A549 (cell line): ENCODE results near the gene SLC6A7. TPM values are rescaled to one million over a fixed set of nuclear protein-coding genes. Genes with fewer than 3 reads are reported as not detected.
"Not testable (repeated sequence)": the region's sequence is repeated elsewhere in the genome, so short reads cannot be mapped to it uniquely, and the experiment has no call there.

Source experiments
- ATAC-seq, 2 experiments: fragments of 200-7000 bp in 1 of 2; fragments of >200 bp in 1 of 2; cut with Nextera tagmentation in 1 of 2; cut with Tn5 transposase in 1 of 2; 3 replicates each; pipeline versions ENCODE4 v1.8.0 to v1.9.1; 2018 to 2020; ENCODE audit warnings: mild to moderate bottlenecking in 1 of 2, moderate library complexity in 1 of 2
- CTCF ChIA-PET: fragments of 300-600 bp; sonication (Branson Sonifier 250); formaldehyde crosslinking; extraction: SDS; loops from one replicate; lab custom pipeline; 2021; ENCODE audit warnings: antibody characterized with exemption, inconsistent platforms; lab: Yijun Ruan, JAX
- POLR2A ChIA-PET: fragments of 350-600 bp; formaldehyde crosslinking; extraction: SDS; loops from one replicate; lab custom pipeline; 2021; ENCODE audit warnings: antibody characterized with exemption, inconsistent platforms; lab: Yijun Ruan, JAX
- DNase-seq, 2 experiments: peaks; one replicate each; pipeline versions ENCODE4 v3.0.0 to v3.0.0-alpha.2; 2011 to 2016; ENCODE audit warnings: low read depth in 1 of 2, low spot score in 1 of 2
- FAIRE-seq: peaks from 2 replicates; lab custom pipeline; 2011; peaks lifted over from hg19 to GRCh38; lab: Jason Lieb, UNC
- H3K27ac ChIP-seq, 2 experiments: fragments of >200 bp; sonication (Bioruptor Twin); formaldehyde crosslinking; 3 replicates each; pipeline ENCODE4 v1.5.1; 2016 to 2017
- H3K4me1 ChIP-seq: fragments of >200 bp; sonication (Bioruptor Twin); formaldehyde crosslinking; 3 replicates; pipeline ENCODE4 v1.6.1; 2016
- H3K4me2 ChIP-seq: fragments of >200 bp; sonication (Bioruptor Twin); formaldehyde crosslinking; 3 replicates; pipeline ENCODE4 v1.6.1; 2016
- H3K4me3 ChIP-seq: fragments of >200 bp; sonication (Bioruptor Twin); formaldehyde crosslinking; 3 replicates; pipeline ENCODE4 v1.5.1; 2016
- H3K9me3 ChIP-seq: fragments of >200 bp; sonication (Bioruptor Twin); formaldehyde crosslinking; 3 replicates; pipeline ENCODE4 v1.6.1; 2016
- BHLHE40 ChIP-seq: IDR thresholded peaks from 2 replicates; pipeline ENCODE4 v1.6.1; 2012; ENCODE audit warnings: low read depth, low read length, inconsistent platforms
- CHD4 ChIP-seq: fragments of 200-600 bp; sonication (generic); IDR thresholded peaks from 2 replicates; pipeline ENCODE4 v1.6.1; 2016; ENCODE audit warnings: antibody characterized with exemption, mild to moderate bottlenecking, borderline replicate concordance
- ELK1 ChIP-seq: fragments of 150-350 bp; IDR thresholded peaks from 2 replicates; pipeline ENCODE4 v1.6.1; 2014; ENCODE audit warnings: low read depth, mild to moderate bottlenecking, low read length
- FOXS1 ChIP-seq: fragments of 250-450 bp; sonication (Bioruptor Pico); IDR thresholded peaks from 2 replicates; pipeline ENCODE4 v1.5.0; 2020; ENCODE audit warnings: mild to moderate bottlenecking, moderate library complexity
- HDAC2 ChIP-seq: fragments of 200-600 bp; sonication (generic); IDR thresholded peaks from 2 replicates; pipeline ENCODE4 v1.6.1; 2016
- HOXB13 ChIP-seq: fragments of 250-450 bp; sonication (Bioruptor Pico); IDR thresholded peaks from 2 replicates; pipeline ENCODE4 v1.5.0; 2020; ENCODE audit warnings: low read depth, mild to moderate bottlenecking, moderate library complexity
- MAFK ChIP-seq: fragments of 450-650 bp; IDR thresholded peaks from 2 replicates; pipeline ENCODE4 v1.6.1; 2014; ENCODE audit not compliant: partially characterized antibody
- MYC ChIP-seq: IDR thresholded peaks from 2 replicates; pipeline ENCODE4 v1.6.1; 2012; ENCODE audit warnings: mild to moderate bottlenecking, inconsistent platforms, low read length, improper control_type of control experiment, borderline replicate concordance
- NR3C1 ChIP-seq: fragments of >200 bp; sonication (Bioruptor Twin); formaldehyde crosslinking; IDR thresholded peaks from 3 replicates; pipeline ENCODE4 v1.6.1; 2017
- PHF8 ChIP-seq: fragments of 200-600 bp; sonication (generic); IDR thresholded peaks from 2 replicates; pipeline ENCODE4 v1.6.1; 2016; ENCODE audit warnings: low read depth, mild to moderate bottlenecking, antibody characterized with exemption, moderate library complexity, borderline replicate concordance
- POLR2AphosphoS2 ChIP-seq: conservative IDR thresholded peaks from 2 replicates; pipeline ENCODE4 v1.6.1; 2012; ENCODE audit warnings: low read length, improper control_type of control experiment, inconsistent platforms
- RCOR1 ChIP-seq: fragments of 150-350 bp; IDR thresholded peaks from 2 replicates; pipeline ENCODE4 v1.6.1; 2014; ENCODE audit warnings: antibody characterized with exemption, low read length, low read depth
- REST ChIP-seq: fragments of 200-600 bp; sonication (generic); IDR thresholded peaks from 2 replicates; pipeline ENCODE4 v1.6.1; 2016; ENCODE audit warnings: antibody characterized with exemption, mild to moderate bottlenecking, moderate library complexity
- SMC3 ChIP-seq: fragments of >200 bp; sonication (Bioruptor Twin); formaldehyde crosslinking; IDR thresholded peaks from 3 replicates; pipeline ENCODE4 v1.6.1; 2018; ENCODE audit warnings: inconsistent platforms
- TP53 ChIP-seq: fragments of 250-450 bp; sonication (Bioruptor Pico); IDR thresholded peaks from 2 replicates; pipeline ENCODE4 v1.5.0; 2021; ENCODE audit warnings: mild to moderate bottlenecking, moderate library complexity
- ZSCAN20 ChIP-seq: fragments of 250-450 bp; sonication (Bioruptor Pico); IDR thresholded peaks from 2 replicates; pipeline ENCODE4 v1.8.0; 2022; ENCODE audit warnings: mild to moderate bottlenecking, moderate library complexity
- WGBS: methylation state at CpG from one replicate; pipeline ENCODE4 v1.1.6; 2017; ENCODE audit errors: missing lambda C conversion rate; 5-methylcytosine and 5-hydroxymethylcytosine counted together
- polyA plus RNA-seq, 4 experiments: library from polyadenylated mRNA; depleted of rRNA in 3 of 4; stranded (reverse); fragments of >200 nt; fragmentation: RNase III in 1 of 4; extraction: RNeasy Plus Mini Kit Qiagen cat#74134 plus additional on column Dnase treatment in 1 of 4; gene quantifications; 2 replicates in 3 of 4; 3 replicates in 1 of 4; pipeline ENCODE4 v1.2.3, GENCODE V29; 2011 to 2017
- TF ChIP-seq, protein P1 (sequence below): fragments of 250-450 bp; sonication (Bioruptor Pico); IDR thresholded peaks from 2 replicates; pipeline ENCODE4 v1.5.0; 2021; ENCODE audit warnings: mild to moderate bottlenecking, moderate library complexity, borderline replicate concordance
- TF ChIP-seq, protein P2 (sequence below): fragments of >200 bp; sonication (Bioruptor Twin); formaldehyde crosslinking; IDR thresholded peaks from 3 replicates; pipeline ENCODE4 v1.5.1; 2016

SLC6A7 gene
- polyA plus RNA-seq, 2 of the 4 experiments (the other 2 are of a cell fraction): not detected

- ChIA-PET POLR2A (no interaction called here), CTCF (interaction anchor here (1.0 to 2.4 kb wide), 8 partner anchors 11 to 104 kb away, joined by 3 to 10 read pairs (median 4); partner anchors contain the start of gene ARSI)
- no peak overlapping the region for H3K4me3 ChIP-seq
- H3K9me3 ChIP-seq: no peaks in the 10 kb centered on the region
- TF ChIP-seq ZSCAN20 (no peak), PHF8 (no peak), TP53 (CRISPR knock-in tag) (no peak)
- TF ChIP-seq, all 56 proteins: peak for 0
- Histone ChIP-seq H3K4me2 (no peak overlapping the region), H3K27ac (no peak overlapping the region), H3K4me1 (no peaks in the 10 kb centered on the region)
- no peak for DNase-seq
- WGBS: 65% methylated on average over 4 of the region's 5 CpGs
- FAIRE-seq: no peak
- ATAC-seq: no peak
These were observed 57.0 kb downstream of the SLC6A7 start for GRCh38 chr5:150246835-150247234.

- no peak overlapping the region for H3K27ac ChIP-seq
- ChIA-PET POLR2A (no interaction called here), CTCF (interaction anchor here (0.9 to 2.4 kb wide), 5 partner anchors 12 to 103 kb away, joined by 3 to 10 read pairs (median 7); partner anchors contain the start of gene ARSI)
- ATAC-seq (no peak), FAIRE-seq (no peak), DNase-seq (no peak)
- no peak overlapping the region for H3K4me2 ChIP-seq
- no peaks in the 10 kb centered on the region for H3K9me3 ChIP-seq
- TF ChIP-seq HOXB13 (CRISPR knock-in tag) (no peak), ELK1 (no peak), POLR2AphosphoS2 (no peak), CHD4 (no peak), HDAC2 (no peak), MAFK (no peak)
- H3K4me1 ChIP-seq: no peaks in the 10 kb centered on the region
- no peak overlapping the region for H3K4me3 ChIP-seq
- WGBS: 83% methylated on average over 6 of the region's 9 CpGs
These were observed 57.9 kb downstream of the SLC6A7 start for GRCh38 chr5:150247726-150248125.

DNA sequence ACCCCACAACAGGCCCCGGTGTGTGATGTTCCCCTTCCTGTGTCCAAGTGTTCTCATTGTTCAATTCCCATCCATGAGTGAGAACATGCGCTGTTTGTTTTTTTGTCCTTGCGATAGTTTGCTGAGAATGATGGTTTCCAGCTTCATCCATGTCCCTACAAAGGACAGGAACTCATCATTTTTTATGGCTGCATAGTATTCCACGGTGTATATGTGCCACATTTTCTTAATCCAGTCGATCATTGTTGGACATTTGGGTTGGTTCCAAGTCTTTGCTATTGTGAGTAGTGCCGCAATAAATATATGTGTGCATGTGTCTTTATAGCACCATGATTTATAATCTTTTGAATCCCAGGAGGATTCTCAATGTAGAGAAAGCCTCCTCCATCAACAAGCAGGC is 58.6 kb downstream of the SLC6A7 start:
- FAIRE-seq, H3K9me3 ChIP-seq, DNase-seq, H3K4me1 ChIP-seq, H3K27ac ChIP-seq, H3K4me3 ChIP-seq, POLR2A ChIA-PET, H3K4me2 ChIP-seq, ATAC-seq: not testable (repeated sequence)
- CTCF ChIA-PET: interaction anchor here (0.9 to 1.3 kb wide), 3 partner anchors 30 to 103 kb away, joined by 3 to 4 read pairs (median 3); no protein-coding TSS in a partner anchor
- WGBS: 61% methylated on average over 5 of the region's 6 CpGs

GRCh38 chr5:150248946-150249345 is 59.1 kb downstream of the SLC6A7 start:
- no peak for TF ChIP-seq FOXS1 (CRISPR knock-in tag)
- TF ChIP-seq, protein P1, sequence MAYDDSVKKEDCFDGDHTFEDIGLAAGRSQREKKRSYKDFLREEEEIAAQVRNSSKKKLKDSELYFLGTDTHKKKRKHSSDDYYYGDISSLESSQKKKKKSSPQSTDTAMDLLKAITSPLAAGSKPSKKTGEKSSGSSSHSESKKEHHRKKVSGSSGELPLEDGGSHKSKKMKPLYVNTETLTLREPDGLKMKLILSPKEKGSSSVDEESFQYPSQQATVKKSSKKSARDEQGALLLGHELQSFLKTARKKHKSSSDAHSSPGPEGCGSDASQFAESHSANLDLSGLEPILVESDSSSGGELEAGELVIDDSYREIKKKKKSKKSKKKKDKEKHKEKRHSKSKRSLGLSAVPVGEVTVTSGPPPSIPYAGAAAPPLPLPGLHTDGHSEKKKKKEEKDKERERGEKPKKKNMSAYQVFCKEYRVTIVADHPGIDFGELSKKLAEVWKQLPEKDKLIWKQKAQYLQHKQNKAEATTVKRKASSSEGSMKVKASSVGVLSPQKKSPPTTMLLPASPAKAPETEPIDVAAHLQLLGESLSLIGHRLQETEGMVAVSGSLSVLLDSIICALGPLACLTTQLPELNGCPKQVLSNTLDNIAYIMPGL (CRISPR knock-in tag): no peak
- no peak for TF ChIP-seq SMC3
- TF ChIP-seq, protein P2, sequence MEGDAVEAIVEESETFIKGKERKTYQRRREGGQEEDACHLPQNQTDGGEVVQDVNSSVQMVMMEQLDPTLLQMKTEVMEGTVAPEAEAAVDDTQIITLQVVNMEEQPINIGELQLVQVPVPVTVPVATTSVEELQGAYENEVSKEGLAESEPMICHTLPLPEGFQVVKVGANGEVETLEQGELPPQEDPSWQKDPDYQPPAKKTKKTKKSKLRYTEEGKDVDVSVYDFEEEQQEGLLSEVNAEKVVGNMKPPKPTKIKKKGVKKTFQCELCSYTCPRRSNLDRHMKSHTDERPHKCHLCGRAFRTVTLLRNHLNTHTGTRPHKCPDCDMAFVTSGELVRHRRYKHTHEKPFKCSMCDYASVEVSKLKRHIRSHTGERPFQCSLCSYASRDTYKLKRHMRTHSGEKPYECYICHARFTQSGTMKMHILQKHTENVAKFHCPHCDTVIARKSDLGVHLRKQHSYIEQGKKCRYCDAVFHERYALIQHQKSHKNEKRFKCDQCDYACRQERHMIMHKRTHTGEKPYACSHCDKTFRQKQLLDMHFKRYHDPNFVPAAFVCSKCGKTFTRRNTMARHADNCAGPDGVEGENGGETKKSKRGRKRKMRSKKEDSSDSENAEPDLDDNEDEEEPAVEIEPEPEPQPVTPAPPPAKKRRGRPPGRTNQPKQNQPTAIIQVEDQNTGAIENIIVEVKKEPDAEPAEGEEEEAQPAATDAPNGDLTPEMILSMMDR: no peak
- no peak for TF ChIP-seq REST
- no peak for TF ChIP-seq TP53 (CRISPR knock-in tag)
- TF ChIP-seq RCOR1: no peak
- TF ChIP-seq MYC: no peak
- TF ChIP-seq BHLHE40: no peak
- no peak for TF ChIP-seq PHF8
- TF ChIP-seq HOXB13 (CRISPR knock-in tag): no peak
- TF ChIP-seq NR3C1: no peak
- Histone ChIP-seq H3K4me3 (no peak overlapping the region), H3K4me2 (no peak overlapping the region), H3K4me1 (no peaks in the 10 kb centered on the region), H3K27ac (no peak overlapping the region), H3K9me3 (no peaks in the 10 kb centered on the region)
- FAIRE-seq (no peak), ATAC-seq (no peak), DNase-seq (no peak)
- CTCF ChIA-PET: interaction anchor here (1.2 to 1.3 kb wide), 2 partner anchors 101 to 102 kb away, joined by 3 to 4 read pairs; no protein-coding TSS in a partner anchor
- 100% methylated on average over 3 of the region's 3 CpGs for WGBS
- POLR2A ChIA-PET: no interaction called here
